A673 (cell line): ENCODE data around the gene NLGN1. TPM values are rescaled to one million over a fixed set of nuclear protein-coding genes. Genes with fewer than 3 reads are reported as not detected.

Experiments
- BruUV-seq: library from RNA; stranded (reverse); fragments of 400-500 nt; replicated peaks from 2 replicates; lab custom pipeline; 2021; lab: Mats Ljungman, UMichigan
- CTCF ChIA-PET: fragments of 300-600 bp; sonication (Branson Sonifier 250); formaldehyde crosslinking; loops from one replicate; lab custom pipeline; 2022; ENCODE audit warnings: antibody characterized with exemption; lab: Charles Lee
- POLR2A ChIA-PET: fragments of 300-600 bp; sonication (Branson Sonifier 250); formaldehyde crosslinking; loops from one replicate; lab custom pipeline; 2022; ENCODE audit warnings: antibody characterized with exemption; ENCODE audit not compliant: low non-redundant PET; lab: Charles Lee
- DNase-seq: peaks from one replicate; pipeline ENCODE4 v3.0.0-alpha.2; 2015; ENCODE audit warnings: low spot score
- H3K27ac ChIP-seq: fragments of 200-600 bp; sonication (generic); 2 replicates; pipeline ENCODE4 v1.5.1; 2016; ENCODE audit warnings: mixed run types, low read depth, mild to moderate bottlenecking, mixed read lengths, antibody characterized with exemption, low read length; ENCODE audit not compliant: poor library complexity, severe bottlenecking
- H3K27me3 ChIP-seq: fragments of 200-600 bp; sonication (generic); replicated peaks from 2 replicates; pipeline ENCODE4 v1.6.1; 2017; ENCODE audit warnings: mixed run types, low read depth, mild to moderate bottlenecking, mixed read lengths, antibody characterized with exemption, low read length; ENCODE audit not compliant: insufficient read depth, poor library complexity
- H3K36me3 ChIP-seq: fragments of 200-600 bp; sonication (generic); 2 replicates; pipeline ENCODE4 v1.6.1; 2016; ENCODE audit warnings: mixed run types, mild to moderate bottlenecking, mixed read lengths, antibody characterized with exemption, low read length; ENCODE audit not compliant: insufficient read depth, poor library complexity, severe bottlenecking
- H3K4me1 ChIP-seq: fragments of 200-600 bp; sonication (generic); 2 replicates; pipeline ENCODE4 v1.6.1; 2017; ENCODE audit warnings: mixed run types, mild to moderate bottlenecking, mixed read lengths, antibody characterized with exemption, low read length; ENCODE audit not compliant: insufficient read depth, poor library complexity, severe bottlenecking
- H3K4me3 ChIP-seq: fragments of 200-600 bp; sonication (generic); 2 replicates; pipeline ENCODE4 v1.5.1; 2016; ENCODE audit warnings: low read depth, mixed run types, mild to moderate bottlenecking, mixed read lengths, low read length; ENCODE audit not compliant: poor library complexity, severe bottlenecking
- H3K9me3 ChIP-seq: fragments of 200-600 bp; sonication (generic); 2 replicates; pipeline ENCODE4 v1.6.1; 2016; ENCODE audit warnings: mixed run types, low read depth, mild to moderate bottlenecking, mixed read lengths, antibody characterized with exemption, low read length; ENCODE audit not compliant: poor library complexity, severe bottlenecking
- EZH2 ChIP-seq: fragments of 200-600 bp; sonication (generic); IDR thresholded peaks from 2 replicates; pipeline ENCODE4 v1.6.1; 2017; ENCODE audit warnings: borderline replicate concordance, low read depth, mild to moderate bottlenecking, mixed read lengths, antibody characterized with exemption, low read length; ENCODE audit not compliant: poor library complexity, severe bottlenecking
- intact Hi-C: fragments of 100-400 bp; cut with micrococcal nuclease; formaldehyde crosslinking; loops from one replicate; pipeline ENCODE4 v1.10.0; 2022; ENCODE audit not compliant: unreplicated experiment
- total RNA-seq: library from RNA; stranded (reverse); gene quantifications from 2 replicates; pipeline ENCODE4 v1.2.3, GENCODE V29; 2021
- TF ChIP-seq, protein P1 (sequence below): fragments of 300-800, 200-600 bp; sonication (generic); conservative IDR thresholded peaks from 2 replicates; pipeline ENCODE4 v1.5.1; 2017; ENCODE audit warnings: low read depth, mild to moderate bottlenecking, antibody characterized with exemption, low read length, moderate library complexity, mixed read lengths

The NLGN1 gene
- total RNA-seq, 1 experiment from 2014 or later = 0.39 TPM

DNA sequence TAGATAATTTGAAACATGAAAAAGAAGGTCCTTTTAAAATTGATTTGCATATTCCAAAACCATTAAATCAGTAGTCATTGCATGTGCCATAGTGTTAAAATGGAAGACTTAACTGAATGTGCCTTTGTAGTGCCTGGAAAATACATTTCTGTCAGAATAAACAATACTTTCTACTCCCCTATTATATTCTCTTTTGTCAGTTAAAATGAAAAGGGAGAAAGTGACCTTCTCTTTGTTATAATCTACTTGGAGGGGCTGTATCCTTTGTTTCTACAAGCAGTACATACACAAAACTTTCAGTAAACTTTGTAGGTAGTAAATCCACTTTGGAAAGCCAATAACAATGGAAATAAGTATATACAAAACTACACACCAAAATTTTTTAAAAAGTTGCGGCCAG lies 189.5 kb downstream of the NLGN1 start:
- Histone ChIP-seq H3K4me3 (no peak overlapping the region), H3K27me3 (peaks cover 30% of the 10 kb centered on the region), H3K4me1 (peaks cover 9% of the 10 kb centered on the region), H3K36me3 (no peaks in the 10 kb centered on the region), H3K27ac (no peak overlapping the region), H3K9me3 (no peaks in the 10 kb centered on the region)
- TF ChIP-seq, protein P1, sequence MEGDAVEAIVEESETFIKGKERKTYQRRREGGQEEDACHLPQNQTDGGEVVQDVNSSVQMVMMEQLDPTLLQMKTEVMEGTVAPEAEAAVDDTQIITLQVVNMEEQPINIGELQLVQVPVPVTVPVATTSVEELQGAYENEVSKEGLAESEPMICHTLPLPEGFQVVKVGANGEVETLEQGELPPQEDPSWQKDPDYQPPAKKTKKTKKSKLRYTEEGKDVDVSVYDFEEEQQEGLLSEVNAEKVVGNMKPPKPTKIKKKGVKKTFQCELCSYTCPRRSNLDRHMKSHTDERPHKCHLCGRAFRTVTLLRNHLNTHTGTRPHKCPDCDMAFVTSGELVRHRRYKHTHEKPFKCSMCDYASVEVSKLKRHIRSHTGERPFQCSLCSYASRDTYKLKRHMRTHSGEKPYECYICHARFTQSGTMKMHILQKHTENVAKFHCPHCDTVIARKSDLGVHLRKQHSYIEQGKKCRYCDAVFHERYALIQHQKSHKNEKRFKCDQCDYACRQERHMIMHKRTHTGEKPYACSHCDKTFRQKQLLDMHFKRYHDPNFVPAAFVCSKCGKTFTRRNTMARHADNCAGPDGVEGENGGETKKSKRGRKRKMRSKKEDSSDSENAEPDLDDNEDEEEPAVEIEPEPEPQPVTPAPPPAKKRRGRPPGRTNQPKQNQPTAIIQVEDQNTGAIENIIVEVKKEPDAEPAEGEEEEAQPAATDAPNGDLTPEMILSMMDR = no peak
- TF ChIP-seq EZH2 = no peak
- intact Hi-C loops = no loop called here
- no TSS peak for BruUV-seq
- CTCF ChIA-PET = no interaction called here
- no peak for DNase-seq
- POLR2A ChIA-PET = no interaction called here

DNA sequence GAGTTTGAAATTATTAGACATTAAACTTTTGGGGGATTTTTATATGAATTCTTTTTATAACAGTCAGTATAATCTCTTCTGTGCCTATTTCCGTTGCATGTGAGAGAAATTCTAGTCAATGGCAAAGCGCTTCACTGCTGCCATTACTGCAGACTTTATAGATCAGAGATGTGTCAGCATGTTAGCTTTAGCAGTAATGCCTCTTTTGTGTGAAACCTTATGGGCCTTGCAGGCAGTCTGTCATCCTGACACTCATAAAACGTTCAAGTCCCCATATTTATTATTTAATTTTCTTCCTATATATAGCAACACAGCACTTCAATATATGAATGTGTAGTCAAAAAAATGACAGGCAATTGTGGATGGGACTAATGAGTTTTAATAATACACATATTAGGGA lies 191.0 kb downstream of the NLGN1 start:
- BruUV-seq = no TSS peak
- CTCF ChIA-PET = no interaction called here
- TF ChIP-seq, protein P1 = no peak
- no peak for TF ChIP-seq EZH2
- H3K36me3 ChIP-seq = no peaks in the 10 kb centered on the region
- intact Hi-C loops = no loop called here
- H3K27ac ChIP-seq = no peak overlapping the region
- H3K9me3 ChIP-seq = no peaks in the 10 kb centered on the region
- H3K4me3 ChIP-seq = no peak overlapping the region
- H3K4me1 ChIP-seq = peaks cover 9% of the 10 kb centered on the region
- POLR2A ChIA-PET = no interaction called here
- DNase-seq = no peak
- peaks cover 30% of the 10 kb centered on the region for H3K27me3 ChIP-seq

DNA sequence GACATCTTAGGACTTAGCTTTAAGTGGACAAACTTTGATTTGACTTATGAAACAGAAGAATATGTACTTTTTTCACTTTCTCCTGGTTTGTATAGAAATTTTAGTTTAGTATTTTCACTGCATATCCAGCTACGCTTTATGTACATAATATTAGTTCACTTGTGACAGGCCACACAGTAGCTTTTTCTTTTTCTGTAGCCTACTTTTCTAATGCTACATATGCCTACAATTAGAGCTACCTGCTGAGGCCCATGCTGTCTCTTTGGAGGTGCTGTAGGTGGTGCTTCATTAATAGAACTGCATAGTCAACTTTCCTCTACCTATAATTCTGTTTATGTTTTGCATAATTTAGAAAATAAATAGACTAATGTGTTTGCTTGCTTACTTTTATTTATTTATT lies 191.6 kb downstream of the NLGN1 start:
- no TSS peak for BruUV-seq
- no peak for DNase-seq
- Histone ChIP-seq H3K4me3 (no peak overlapping the region), H3K27ac (no peak overlapping the region), H3K27me3 (peaks cover 30% of the 10 kb centered on the region), H3K4me1 (peaks cover 9% of the 10 kb centered on the region), H3K36me3 (no peaks in the 10 kb centered on the region), H3K9me3 (no peaks in the 10 kb centered on the region)
- CTCF ChIA-PET = no interaction called here
- TF ChIP-seq, protein P1 = no peak
- TF ChIP-seq EZH2 = no peak
- intact Hi-C loops = no loop called here
- POLR2A ChIA-PET = no interaction called here
